K562 (cell line): ENCODE measurements around the gene TDRKH. TPM values are rescaled to one million over a fixed set of nuclear protein-coding genes. Genes with fewer than 3 reads are reported as not detected.

Source experiments
- ADNP ChIP-seq: fragments of 200-800 bp; sonication (Bioruptor generic); IDR thresholded peaks from 2 replicates; pipeline ENCODE4 v1.6.1; 2016; ENCODE audit warnings: missing genetic modification characterization, missing compliant biosample characterization
- ATF7 ChIP-seq: fragments of 450-650 bp; IDR thresholded peaks from 2 replicates; pipeline ENCODE4 v1.7.1; 2014; ENCODE audit warnings: mild to moderate bottlenecking, moderate library complexity
- BDP1 ChIP-seq: IDR thresholded peaks from 3 replicates; pipeline ENCODE4 v1.6.1; 2011; ENCODE audit not compliant: insufficient read length, insufficient read depth
- HDAC1 ChIP-seq, 2 experiments: fragments of 450-650 bp; IDR thresholded peaks; 2 replicates each; pipeline ENCODE4 v1.6.1; 2016 to 2017; ENCODE audit warnings: inconsistent platforms in 1 of 2, mild to moderate bottlenecking in 1 of 2, moderate library complexity in 1 of 2
- MECOM ChIP-seq: fragments of 250-450 bp; sonication (Bioruptor Pico); IDR thresholded peaks from 2 replicates; pipeline ENCODE4 v1.8.0; 2022; ENCODE audit warnings: inconsistent platforms
- MEF2D ChIP-seq: conservative IDR thresholded peaks from 2 replicates; pipeline ENCODE4 v1.6.1; 2016; ENCODE audit warnings: low read depth, missing genetic modification characterization, missing compliant biosample characterization
- MLX ChIP-seq, 2 experiments: fragments of 450-650 bp in 1 of 2; sonication (generic) in 1 of 2; formaldehyde crosslinking; conservative IDR thresholded peaks; 2 replicates each; pipeline versions ENCODE4 v1.4.0 to v1.8.1; 2020 to 2022; ENCODE audit warnings: mild to moderate bottlenecking in 1 of 2, missing genetic modification reagents in 1 of 2
- PPARD ChIP-seq: fragments of 250-450 bp; sonication (Bioruptor Pico); IDR thresholded peaks from 2 replicates; pipeline ENCODE4 v1.8.0; 2022; ENCODE audit warnings: inconsistent platforms, mild to moderate bottlenecking, moderate library complexity
- RFX1 ChIP-seq: fragments of 450-650 bp; IDR thresholded peaks from 2 replicates; pipeline ENCODE4 v1.6.1; 2016; ENCODE audit warnings: mild to moderate bottlenecking, moderate library complexity
- SREBF2 ChIP-seq: sonication (generic); formaldehyde crosslinking; IDR thresholded peaks from 2 replicates; pipeline ENCODE4 v1.4.0; 2020; ENCODE audit warnings: mild to moderate bottlenecking, missing genetic modification reagents
- TSC22D4 ChIP-seq: fragments of 450-650 bp; IDR thresholded peaks from 2 replicates; pipeline ENCODE4 v1.6.1; 2016; ENCODE audit warnings: missing genetic modification characterization, missing biosample characterization, control low read depth
- ZBED1 ChIP-seq: IDR thresholded peaks from 2 replicates; pipeline ENCODE4 v1.6.1; 2014
- ZBTB7A ChIP-seq: IDR thresholded peaks from 2 replicates; pipeline ENCODE4 v1.6.1; 2011; ENCODE audit warnings: low read depth, mild to moderate bottlenecking, low read length, moderate library complexity, borderline replicate concordance; ENCODE audit not compliant: control insufficient read depth
- ZNF586 ChIP-seq: fragments of 450-650 bp; formaldehyde crosslinking; conservative IDR thresholded peaks from 2 replicates; pipeline ENCODE4 v1.4.0; 2020; ENCODE audit warnings: mild to moderate bottlenecking, moderate library complexity
- ZNF778 ChIP-seq: fragments of 450-650 bp; formaldehyde crosslinking; IDR thresholded peaks from 2 replicates; pipeline ENCODE4 v1.4.0; 2020; ENCODE audit warnings: mild to moderate bottlenecking, moderate library complexity
- polyA plus RNA-seq, 8 experiments: library from polyadenylated mRNA; depleted of rRNA in 4 of 8; stranded (reverse) in 5 of 8; unstranded in 3 of 8; fragments of >200 nt; fragmentation: Nextera tagmentation in 2 of 8; fragmentation: Illumina TruSeq in 1 of 8; extraction: Ambion mirVana in 2 of 8; extraction: Trizol in 1 of 8; gene quantifications; 2 replicates each; pipeline versions ENCODE4 v1.2.1 to v1.2.3, GENCODE V29; 2011 to 2014; ENCODE audit warnings: inconsistent platforms in 1 of 8, missing spikeins in 1 of 8
- total RNA-seq, 7 experiments: library from RNA; depleted of rRNA in 6 of 7; stranded (reverse); fragments of >200 nt in 6 of 7; fragmentation: Illumina TruSeq in 2 of 7; extraction: Trizol in 2 of 7; gene quantifications; 2 replicates each; pipeline versions ENCODE4 v1.2.1 to v1.2.3, GENCODE V29; 2011 to 2021; ENCODE audit warnings: low replicate concordance in 1 of 7

TDRKH gene
- total and polyA plus RNA-seq, 9 of the 15 experiments (the other 6 are each of a cell fraction or from before 2014, with no cell fraction given), result 4.3 to 21.3 (median 8.4) TPM

DNA sequence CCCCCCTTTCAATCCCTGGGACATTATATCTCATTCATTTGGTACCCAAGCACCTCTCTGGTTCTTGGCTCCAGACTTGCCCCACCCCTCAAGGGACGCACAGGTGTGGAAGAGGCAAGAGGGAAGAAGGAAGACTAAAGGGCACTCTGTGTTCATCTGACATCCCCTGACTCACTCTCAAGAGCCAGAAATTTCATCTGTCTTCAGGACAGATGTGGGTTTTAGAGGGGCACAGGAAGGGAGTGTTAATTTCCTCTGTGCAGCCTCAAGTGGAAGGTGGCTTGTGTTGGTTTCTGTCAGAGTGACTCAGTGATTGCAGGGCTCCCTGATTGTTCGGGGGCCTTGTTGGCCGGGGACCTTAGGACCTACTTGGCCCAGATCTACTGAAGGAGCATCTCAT is 46.9 kb upstream of the TDRKH start (continued):
- no peak for TF ChIP-seq ZBTB7A
- TF ChIP-seq ATF7, result no peak
- TF ChIP-seq ADNP (tag), result no peak
- no peak for TF ChIP-seq ZBED1
- no peak for TF ChIP-seq BDP1
- TF ChIP-seq ZNF778 (CRISPR knock-in tag), result no peak
- no peak for TF ChIP-seq MLX (CRISPR knock-in tag; conservative IDR thresholded peaks at IDR 0.05)
- TF ChIP-seq RFX1, result no peak
- TF ChIP-seq PPARD (CRISPR knock-in tag), result no peak
- TF ChIP-seq ZNF586 (CRISPR knock-in tag), result no peak
- TF ChIP-seq MEF2D (tag), result no peak
- no peak for TF ChIP-seq MECOM
- TF ChIP-seq TSC22D4 (tag), result no peak
- no peak for TF ChIP-seq SREBF2
- TF ChIP-seq HDAC1 (IDR thresholded peaks at IDR 0.05), result no peak
